Measurements from ENCODE around the gene NSA2. TPM values are rescaled to one million over a fixed set of nuclear protein-coding genes. Genes with fewer than 3 reads are reported as not detected.

Gene NSA2
- total RNA-seq, 1 experiment from 2014 or later, result 75.6 TPM

DNA sequence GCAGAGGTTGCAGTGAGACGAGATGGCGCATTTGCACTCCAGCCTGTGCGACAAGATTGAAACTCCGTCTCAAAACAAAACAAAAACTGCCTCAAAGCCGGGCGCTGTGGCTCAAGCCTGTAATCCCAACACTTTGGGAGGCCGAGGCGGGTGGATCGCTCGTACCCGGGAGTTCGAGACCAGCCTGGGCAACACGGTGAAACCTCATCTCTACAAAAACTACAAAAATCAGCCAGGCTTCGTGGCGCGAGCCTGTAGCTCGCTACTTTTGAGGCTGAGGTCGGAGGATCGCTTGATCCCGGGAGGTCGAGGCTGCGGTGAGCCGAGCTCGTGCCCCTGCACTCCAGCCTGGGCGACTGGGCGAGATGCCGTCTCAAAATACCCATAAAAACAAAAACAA, 1.1 kb upstream of the NSA2 start:
- no peak for ATAC-seq
- Mint-ChIP-seq H3K27me3 (ENCODE audit: low read depth) (no peaks in the 10 kb centered on the region), H3K4me3 (peak overlapping the region; percentile 100), H3K36me3 (peaks cover 19% of the 10 kb centered on the region), H3K9me3 (no peaks in the 10 kb centered on the region), H3K27ac (peak overlapping the region; percentile 88), H3K4me1 (peaks cover 16% of the 10 kb centered on the region)
- DNase-seq (ENCODE audit: low spot score), result no peak
- ChIA-PET POLR2A (interaction anchor here (1.5 kb wide), 1 partner anchor 101 kb away, joined by 5 read pairs; no protein-coding TSS in a partner anchor), CTCF (interaction anchor here (0.7 to 1.5 kb wide), 4 partner anchors 10 to 154 kb away, joined by 3 to 4 read pairs (median 4); partner anchors contain the start of gene FAM169A)
- TF ChIP-seq ZNF396 (CRISPR knock-in tag; IDR thresholded peaks at IDR 0.05; ENCODE audit: borderline replicate concordance), result no peak
- no peak for TF ChIP-seq FOXK1 (CRISPR knock-in tag; IDR thresholded peaks at IDR 0.05)
- TF ChIP-seq TCF7 (CRISPR knock-in tag; IDR thresholded peaks at IDR 0.05; ENCODE audit: low read depth), result no peak

- TF ChIP-seq CTCF (IDR thresholded peaks at IDR 0.05) (peak; percentile 38; the same call in 1 of the 2 replicates), MXD4 (CRISPR knock-in tag; IDR thresholded peaks at IDR 0.05; ENCODE audit: borderline replicate concordance) (no peak)
- peak overlapping the region; percentile 100 for H3K4me3 Mint-ChIP-seq
- ATAC-seq, result no peak
- DNase-seq (ENCODE audit: low spot score), result no peak
- ChIA-PET CTCF (interaction anchor here (0.5 to 1.5 kb wide), 6 partner anchors 9 to 154 kb away, joined by 3 to 4 read pairs (median 3); partner anchors contain the start of gene FAM169A), POLR2A (interaction anchor here (0.5 to 1.5 kb wide), 2 partner anchors 101 to 1180 kb away, joined by 3 to 5 read pairs; no protein-coding TSS in a partner anchor)
- no peaks in the 10 kb centered on the region for H3K9me3 Mint-ChIP-seq
- peaks cover 23% of the 10 kb centered on the region for H3K36me3 Mint-ChIP-seq
- no peaks in the 10 kb centered on the region for H3K27me3 Mint-ChIP-seq (ENCODE audit: low read depth)
- H3K27ac Mint-ChIP-seq, result peak overlapping the region; percentile 88
- peaks cover 16% of the 10 kb centered on the region for H3K4me1 Mint-ChIP-seq
Measured at GRCh38 chr5:74766418-74766848, 616 bp upstream of the NSA2 start.

- ChIA-PET POLR2A (interaction anchor here (1.5 kb wide), 1 partner anchor 100 kb away, joined by 5 read pairs; no protein-coding TSS in a partner anchor), CTCF (interaction anchor here (1.4 kb wide), 1 partner anchor 151 kb away, joined by 3 read pairs; no protein-coding TSS in a partner anchor)
- Mint-ChIP-seq H3K9me3 (no peaks in the 10 kb centered on the region), H3K27ac (peak overlapping the region; percentile 88), H3K27me3 (ENCODE audit: low read depth) (no peaks in the 10 kb centered on the region), H3K4me1 (peaks cover 16% of the 10 kb centered on the region), H3K36me3 (peaks cover 29% of the 10 kb centered on the region), H3K4me3 (peak overlapping the region; percentile 100)
- peak; percentile 25 for ATAC-seq
- TF ChIP-seq AFF4 (CRISPR knock-in tag; IDR thresholded peaks at IDR 0.05; ENCODE audit: borderline replicate concordance) (no peak), CDX4 (CRISPR knock-in tag; IDR thresholded peaks at IDR 0.05; ENCODE audit: borderline replicate concordance) (no peak), MYBL2 (CRISPR knock-in tag; IDR thresholded peaks at IDR 0.05) (no peak), ZNF281 (CRISPR knock-in tag; IDR thresholded peaks at IDR 0.05) (no peak), TP53 (CRISPR knock-in tag; IDR thresholded peaks at IDR 0.05) (no peak), ZNF138 (CRISPR knock-in tag; conservative IDR thresholded peaks at IDR 0.05) (no peak)
- no peak for DNase-seq (ENCODE audit: low spot score)
Measured at GRCh38 chr5:74767579-74767913, 497 bp downstream of the NSA2 start.

Data from WTC11 (cell line).